ENCODE results near the gene PILRA.
A peak's percentile ranks its signal among the peaks of the same experiment; 100 is the strongest.
"Not testable (repeated sequence)": the region's sequence is repeated elsewhere in the genome, so short reads cannot be mapped to it uniquely, and the experiment has no call there.

The PILRA gene

GRCh38 chr7:100434297-100435144, 61.2 kb downstream of the PILRA start:
- no peak for DNase-seq (ENCODE audit: low read depth)

DNA sequence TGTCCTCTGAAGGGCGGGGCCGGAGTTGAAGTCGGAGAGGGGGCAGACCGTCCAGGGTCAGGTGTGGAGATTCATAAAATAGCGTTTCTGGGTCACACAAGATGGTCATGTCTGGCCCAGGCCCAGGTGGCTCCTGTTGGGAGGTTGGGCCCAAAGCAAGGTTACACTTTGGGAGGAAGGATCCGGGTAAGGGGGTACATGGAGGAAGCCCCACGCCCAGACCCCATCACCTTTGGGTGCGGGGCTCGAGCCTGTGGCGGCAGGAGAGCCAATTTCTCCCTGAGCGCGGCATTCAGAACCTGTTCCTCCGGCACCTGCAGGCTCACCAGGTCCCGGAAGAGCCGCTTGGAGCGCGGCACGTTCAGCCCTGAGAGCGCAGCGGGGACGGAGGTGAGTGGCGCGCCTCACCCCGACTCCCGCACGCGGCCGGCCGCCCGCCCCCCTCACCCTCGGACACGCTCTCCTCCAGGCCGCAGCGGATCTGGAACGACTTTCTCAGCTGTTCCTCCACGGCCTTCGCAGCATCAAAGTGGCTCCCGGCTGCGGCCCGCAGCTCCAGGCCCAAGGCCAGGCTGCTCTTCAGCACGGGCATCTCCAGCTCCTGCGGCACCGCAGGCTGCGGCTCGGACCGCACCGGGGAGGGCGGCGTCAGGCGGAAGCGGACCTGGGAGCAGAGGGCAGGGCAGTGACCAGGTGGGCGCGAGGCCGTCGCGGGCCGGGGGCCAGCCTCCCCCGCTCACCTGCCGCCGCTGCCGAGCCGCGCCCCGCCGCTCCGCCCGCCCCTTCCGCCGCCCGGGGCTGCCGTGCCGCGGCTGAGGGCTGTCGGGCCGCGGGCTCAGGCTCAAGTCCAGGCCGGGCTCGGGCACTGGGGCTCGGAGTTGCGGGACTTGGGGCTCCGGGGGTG, 62.4 kb downstream of the PILRA start:
- no peak for DNase-seq (ENCODE audit: low read depth)

GRCh38 chr7:100437150-100438100, 64.1 kb downstream of the PILRA start:
- no peak for DNase-seq (ENCODE audit: low read depth)

DNA sequence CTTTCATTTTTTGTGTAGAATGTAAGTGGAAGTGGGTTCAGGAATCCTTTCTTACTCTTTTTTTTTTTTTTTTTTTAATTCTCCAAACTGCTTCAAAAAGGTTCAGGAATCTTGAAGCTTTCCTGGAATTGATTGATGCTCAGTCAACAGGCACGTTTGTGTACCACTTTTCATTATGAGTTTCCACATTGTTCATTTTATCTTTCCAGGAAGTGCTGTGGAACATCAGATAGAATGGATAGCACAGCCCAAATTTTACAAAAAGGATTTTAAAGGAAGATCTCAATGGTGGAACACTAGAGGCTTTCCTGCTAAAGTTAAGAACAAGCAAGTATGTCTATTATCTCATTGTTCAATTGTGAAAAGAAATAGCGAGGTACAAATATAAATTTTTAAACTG, 64.9 kb downstream of the PILRA start:
- DNase-seq (ENCODE audit: low read depth), result no peak

- not testable (repeated sequence) for DNase-seq (ENCODE audit: low read depth)
These were observed 65.4 kb downstream of the PILRA start for GRCh38 chr7:100438731-100439130.

- not testable (repeated sequence) for DNase-seq (ENCODE audit: low read depth)
These were observed 66.0 kb downstream of the PILRA start for GRCh38 chr7:100439244-100439643.

- no peak for DNase-seq (ENCODE audit: low read depth)
These were observed 68.6 kb downstream of the PILRA start for GRCh38 chr7:100441641-100442535.

- DNase-seq (ENCODE audit: low read depth), result no peak
These were observed 70.0 kb downstream of the PILRA start for GRCh38 chr7:100443096-100443840.

GRCh38 chr7:100444311-100445278, 71.3 kb downstream of the PILRA start:
- peak; percentile 79 for DNase-seq (ENCODE audit: low read depth)

- no peak for DNase-seq (ENCODE audit: low read depth)
These were observed 72.8 kb downstream of the PILRA start for GRCh38 chr7:100446040-100446439.

DNA sequence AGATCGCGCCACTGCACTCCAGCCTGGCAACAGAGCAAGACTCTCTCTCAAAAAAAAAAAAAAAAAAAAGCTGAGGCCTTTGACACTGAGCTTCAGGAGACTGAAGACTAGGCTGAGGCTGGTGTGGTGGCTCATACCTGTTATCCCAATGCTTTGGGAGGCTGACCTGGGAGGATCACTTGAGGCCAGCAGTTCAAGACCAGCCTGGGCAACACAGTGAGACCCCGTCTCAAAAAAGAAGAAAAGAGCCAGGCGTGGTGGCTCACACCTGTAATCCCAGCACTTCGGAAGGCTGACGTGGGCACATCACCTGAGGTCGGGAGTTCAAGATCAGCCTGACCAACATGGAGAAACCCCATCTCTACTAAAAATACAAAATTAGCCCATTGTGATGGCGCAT, 74.1 kb downstream of the PILRA start:
- not testable (repeated sequence) for DNase-seq (ENCODE audit: low read depth)

DNA sequence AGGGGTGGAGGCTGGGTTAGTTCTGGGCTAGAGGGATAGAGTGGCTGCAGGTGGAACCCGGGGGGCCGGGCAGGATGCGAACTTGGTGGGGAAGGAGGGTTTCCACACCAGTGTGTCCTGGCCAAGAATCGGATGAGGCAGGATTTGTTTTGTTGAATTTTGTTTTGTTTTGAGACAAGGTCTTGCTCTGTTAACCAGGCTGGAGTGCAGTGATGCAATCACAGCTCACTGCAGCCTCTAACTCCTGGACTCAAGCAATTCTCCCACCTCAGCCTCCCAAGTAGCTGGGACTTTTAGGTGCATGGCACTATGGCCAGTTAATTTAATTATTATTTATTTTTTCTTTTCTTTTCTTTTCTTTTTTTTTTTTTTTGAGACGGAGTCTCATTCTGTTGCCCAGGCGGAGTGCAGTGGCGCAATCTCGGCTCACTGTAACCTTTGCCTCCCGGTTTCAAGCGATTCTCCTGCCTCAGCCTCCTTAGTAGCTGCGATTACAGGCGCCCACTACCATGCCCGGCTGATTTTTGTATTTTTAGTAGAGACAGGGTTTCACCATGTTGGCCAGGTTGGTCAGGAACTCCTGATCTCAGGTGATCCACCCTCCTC, 76.0 kb downstream of the PILRA start:
- no peak for DNase-seq (ENCODE audit: low read depth)

Measured in HS-5 (cell line).